Activated naive CD4-positive, alpha-beta T cell (primary cell): ENCODE measurements around the gene CARM1.
A peak's percentile ranks its signal among the peaks of the same experiment; 100 is the strongest.
"Not testable (repeated sequence)": the region's sequence is repeated elsewhere in the genome, so short reads cannot be mapped to it uniquely, and the experiment has no call there.

Experiments
- DNase-seq, 4 experiments: peaks; one replicate each; lab custom pipeline; 2025; lab: John Stamatoyannopoulos, UW

CARM1 gene

DNA sequence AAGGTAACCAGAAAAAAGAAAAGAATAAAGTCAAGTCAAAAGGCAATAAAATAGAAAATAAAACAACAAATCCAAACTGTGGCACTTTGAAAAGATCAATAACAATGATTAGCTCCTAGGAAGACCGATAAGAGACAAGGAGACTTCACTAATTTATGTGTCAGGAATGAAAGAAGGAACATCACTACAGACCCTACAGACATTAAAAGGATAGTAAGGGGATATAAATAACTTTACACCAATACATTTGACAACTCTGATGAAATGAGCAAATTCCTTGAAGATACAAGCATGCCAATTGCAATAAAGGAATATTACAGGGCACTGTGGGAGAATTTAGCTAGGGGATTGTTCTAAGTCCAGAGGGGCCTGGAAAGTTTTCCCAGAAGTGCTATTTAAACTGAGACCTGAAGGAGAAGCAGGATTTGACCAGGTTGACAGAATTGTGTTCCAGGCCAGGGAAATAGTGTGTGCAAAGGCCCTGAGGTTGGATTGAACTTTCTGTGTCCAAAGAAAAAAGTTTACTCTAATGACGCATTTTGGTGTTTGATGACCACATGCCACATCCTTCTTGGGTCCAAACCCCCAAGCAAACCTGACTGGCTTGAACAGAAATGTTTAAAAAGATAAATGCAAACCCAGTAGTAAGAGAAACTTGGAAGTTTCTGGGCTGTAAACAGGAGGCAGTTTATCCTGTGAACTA lies 24.7 kb upstream of the CARM1 start:
- no peak for DNase-seq

DNA sequence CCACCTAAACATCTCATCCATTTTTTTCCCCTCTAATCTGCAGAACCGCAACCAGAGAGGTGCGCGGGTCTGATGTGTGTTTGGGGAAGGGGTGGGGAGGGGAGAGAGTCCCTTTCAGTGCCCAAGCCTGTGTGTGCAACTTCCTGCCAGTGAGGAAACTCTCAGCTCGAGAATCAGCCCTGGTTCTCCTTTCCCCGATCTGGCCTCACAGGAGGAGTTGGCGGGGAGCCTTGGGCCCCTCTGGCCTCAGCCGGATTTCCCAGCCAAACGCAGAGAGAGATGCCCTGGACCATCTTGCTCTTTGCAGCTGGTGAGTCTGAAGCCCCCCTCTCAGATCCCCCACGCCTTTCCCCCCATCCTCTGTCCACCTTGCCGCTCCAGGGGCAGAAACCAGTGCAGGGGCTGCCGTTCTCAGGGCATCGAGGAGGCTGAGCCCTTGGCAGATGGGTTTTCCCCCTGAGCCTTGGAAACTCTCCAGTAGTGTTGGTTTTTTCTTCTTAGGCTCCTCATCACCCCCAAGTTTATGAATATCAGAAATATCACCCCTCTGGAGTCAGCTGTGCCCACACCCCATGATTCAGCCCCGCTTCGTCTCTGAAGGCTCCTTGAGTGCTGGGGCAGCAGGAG lies 23.0 kb upstream of the CARM1 start, which contains the start of gene C19orf38:
TSS of gene C19orf38 (plus strand) at position 186 of the 627 bp plus-strand sequence. CDS start at position 280, 94 bp downstream.
- DNase-seq, result no peak

DNA sequence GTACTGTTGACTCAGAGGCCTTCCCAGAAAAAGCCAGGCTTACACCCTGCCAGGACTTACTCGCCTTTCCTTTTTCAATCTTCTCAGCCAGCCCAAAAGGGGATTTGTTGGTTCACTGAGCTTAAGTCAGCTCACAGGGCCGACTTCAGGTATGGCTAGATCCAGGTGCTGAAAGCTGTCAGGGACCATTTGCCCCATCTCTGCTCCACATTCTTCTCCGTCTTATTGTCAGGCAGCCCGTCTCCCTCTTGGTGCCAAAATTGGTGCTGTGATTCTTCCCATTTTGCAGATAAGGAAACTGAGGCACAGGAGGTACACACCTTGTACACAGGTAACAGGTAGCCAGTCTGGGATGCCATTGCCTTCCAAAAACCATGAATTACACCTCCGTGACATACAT lies 20.7 kb upstream of the CARM1 start:
- DNase-seq, result no peak

DNA sequence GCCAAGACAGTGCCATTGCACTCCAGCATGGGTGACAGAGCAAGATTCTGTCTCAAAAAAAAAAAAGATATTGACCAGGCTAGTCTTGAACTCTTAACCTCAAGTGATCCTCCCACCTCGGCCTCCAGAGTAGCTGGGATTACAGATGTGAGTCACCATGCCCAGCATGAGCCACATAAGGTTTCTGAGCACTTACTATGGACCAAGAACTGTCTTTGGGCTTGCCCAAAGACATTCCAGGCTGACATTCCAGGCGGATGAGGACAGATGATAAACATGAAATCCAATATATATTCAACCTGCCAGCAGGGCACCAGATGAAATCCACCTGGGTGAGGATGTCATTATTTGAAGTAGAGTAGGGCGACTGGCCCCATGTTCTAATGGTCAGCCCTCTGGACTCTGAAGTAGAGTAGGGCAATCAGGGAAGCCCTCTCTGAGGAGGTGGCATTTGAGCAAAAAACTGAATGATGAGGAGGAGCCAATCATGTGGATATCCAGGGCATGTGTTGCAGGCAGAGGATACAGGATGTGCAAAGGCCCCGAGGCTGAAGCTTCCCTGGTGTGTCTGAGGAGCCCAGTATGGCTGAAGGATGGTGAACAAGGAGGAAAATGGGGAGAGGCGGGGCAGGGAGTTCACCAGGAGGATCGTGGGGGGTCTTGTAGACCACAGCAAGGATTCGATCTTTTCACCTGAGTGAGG lies 19.1 kb upstream of the CARM1 start:
- no peak for DNase-seq

DNA sequence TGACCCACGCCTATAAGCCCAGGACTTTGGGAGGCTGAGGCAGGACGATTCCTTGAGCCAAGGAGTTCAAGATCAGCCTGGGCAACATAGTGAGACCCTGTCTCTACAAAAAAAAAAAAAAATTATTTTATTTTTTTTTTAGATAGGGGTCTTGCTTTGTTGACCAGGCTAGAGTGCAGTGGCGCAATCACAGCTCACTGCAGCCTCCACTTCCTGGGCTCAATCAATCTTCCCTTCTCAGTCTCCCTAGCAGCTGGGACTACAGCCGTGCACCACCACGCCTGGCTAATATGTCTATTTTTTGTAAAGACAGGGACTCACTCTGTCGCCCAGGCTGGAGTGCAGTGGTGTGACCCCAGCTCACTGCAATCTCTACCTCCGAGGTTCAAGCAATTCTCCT lies 18.4 kb upstream of the CARM1 start:
- no peak for DNase-seq

DNA sequence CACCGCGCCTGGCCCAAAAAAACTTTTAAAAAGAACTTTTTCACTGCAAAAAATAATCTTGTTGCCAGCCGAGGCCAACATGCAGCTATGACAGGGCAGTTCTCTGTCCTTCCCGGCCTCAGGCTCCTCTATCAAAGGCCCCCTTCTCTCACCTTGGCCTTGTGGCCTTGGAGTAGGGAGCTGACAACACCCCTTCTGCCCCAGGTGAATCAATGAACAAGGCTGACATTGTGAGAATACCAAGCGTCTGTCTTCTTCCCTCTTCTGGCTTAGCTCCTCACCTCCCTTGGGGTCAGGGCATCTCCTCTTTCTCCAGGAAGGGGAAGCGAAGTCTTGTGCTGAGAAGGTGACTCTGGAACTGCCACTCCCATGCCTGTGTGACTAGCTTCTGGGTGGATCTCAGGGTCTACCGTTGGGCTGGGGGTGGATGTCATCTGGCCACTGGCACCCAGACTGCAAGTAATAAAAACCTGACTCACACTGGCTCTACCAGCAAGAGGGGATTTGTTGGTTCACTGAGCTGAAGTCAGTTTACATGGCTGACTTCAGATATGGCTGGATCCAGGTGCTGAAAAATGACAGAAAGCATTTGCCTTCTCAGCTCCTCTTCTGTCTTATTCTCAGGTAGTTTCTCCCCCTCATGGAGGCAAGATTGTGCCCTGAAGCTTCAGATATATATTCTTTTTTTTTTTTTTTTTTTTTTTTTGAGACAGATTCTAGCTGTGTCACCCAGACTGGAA lies 16.8 kb upstream of the CARM1 start:
- no peak for DNase-seq

DNA sequence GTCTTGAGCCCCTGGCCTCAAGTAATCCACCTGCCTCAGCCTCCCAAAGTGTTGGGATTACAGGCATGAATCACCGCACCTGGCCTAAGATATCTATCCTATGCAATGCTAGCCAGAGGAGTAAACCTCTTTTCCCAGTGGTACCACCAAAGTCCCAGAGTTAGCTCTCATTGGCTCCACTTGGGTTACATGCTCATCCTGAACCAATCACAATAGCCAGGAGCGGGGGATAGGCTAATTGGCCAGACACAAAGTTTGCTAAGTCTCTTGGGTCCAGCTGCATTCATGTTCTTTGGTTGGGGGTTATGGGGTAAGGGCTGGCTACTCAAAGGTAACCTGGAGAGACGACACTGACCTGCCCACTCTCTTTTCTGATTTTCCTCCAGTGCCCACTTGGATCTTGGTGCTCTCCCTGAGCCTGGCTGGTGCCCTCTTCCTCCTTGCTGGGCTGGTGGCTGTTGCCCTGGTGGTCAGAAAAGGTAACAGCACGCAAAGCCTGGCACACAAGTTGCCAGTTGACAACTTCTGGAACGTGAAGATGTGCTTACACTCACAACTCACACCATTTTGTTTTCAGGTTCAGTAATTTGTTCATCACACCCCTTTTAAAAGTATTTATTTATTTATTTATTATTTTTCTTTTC lies 15.4 kb upstream of the CARM1 start:
- DNase-seq, result no peak

DNA sequence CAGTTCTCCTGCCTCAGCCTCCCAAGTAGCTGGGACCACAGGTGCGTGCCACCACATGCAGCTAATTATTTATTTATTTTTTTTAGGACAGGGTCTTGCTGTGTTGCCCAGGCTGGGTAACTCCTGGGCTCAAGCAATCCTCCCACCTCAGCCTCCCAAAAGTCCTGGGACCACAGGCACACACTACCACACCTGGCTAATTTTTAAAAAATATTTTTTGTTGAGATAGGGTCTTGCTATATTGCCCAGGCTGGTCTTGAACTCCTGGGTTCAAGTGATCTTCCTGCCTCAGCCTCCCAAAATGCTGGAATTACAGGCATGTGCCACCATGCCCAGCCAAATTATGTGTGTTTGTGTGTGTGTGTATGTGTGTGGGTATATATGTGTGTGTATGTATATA lies 14.5 kb upstream of the CARM1 start:
- DNase-seq, result not testable (repeated sequence)

DNA sequence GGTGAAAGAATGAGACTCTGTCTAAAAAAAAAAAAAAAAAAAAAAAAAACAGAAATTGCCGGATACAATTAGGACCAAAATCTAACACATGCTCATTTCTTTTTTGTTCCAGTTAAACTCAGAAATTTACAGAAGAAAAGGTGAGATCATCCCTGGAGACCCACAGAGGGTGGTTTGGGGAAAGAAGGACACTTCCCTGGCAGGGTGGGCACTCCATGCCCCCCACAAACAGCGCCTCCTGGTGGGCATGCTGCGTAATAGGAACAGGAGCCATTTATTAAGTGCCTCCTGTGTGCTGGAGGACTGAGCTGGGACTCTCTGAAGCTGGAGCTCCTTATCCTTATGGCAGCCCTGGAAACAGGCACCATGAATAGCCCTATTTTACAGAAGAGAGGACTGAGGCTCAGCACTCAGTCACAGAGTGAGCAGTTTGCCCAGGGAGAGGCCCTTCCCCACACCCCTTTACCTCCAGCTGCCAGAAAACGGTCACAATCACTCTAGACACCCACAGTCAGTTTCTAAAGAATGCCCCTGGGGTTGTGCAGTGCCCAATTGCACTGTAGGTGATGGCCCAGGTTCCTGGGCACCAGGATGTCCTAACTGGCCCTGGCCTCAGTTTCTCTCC lies 13.0 kb upstream of the CARM1 start:
- no peak for DNase-seq

DNA sequence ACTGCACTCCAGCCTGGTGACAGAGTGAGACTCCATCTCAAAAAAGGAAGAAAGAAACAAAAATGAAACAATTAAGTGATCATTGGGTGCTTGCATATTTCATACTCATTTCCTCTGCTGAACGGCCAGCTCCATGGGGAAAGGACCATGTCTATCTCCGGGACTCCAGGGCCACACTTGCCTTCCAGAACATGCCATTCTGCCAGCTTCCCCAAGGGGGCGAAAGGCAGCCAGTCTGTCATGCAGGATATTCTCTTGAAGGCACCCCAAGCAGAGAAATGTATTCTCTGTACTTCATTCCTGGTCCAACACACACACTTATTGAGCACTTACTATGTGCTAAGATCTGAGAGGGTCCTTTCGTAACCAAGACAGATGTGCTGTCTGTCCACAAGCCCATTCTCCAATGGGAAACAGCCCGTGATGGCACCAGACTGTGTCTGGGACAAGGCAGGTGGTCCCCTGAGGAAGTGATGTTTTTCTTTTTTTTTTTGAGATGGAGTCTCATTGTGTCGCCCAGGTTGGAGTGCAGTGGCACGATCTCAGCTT lies 10.2 kb upstream of the CARM1 start:
- DNase-seq, result no peak

DNA sequence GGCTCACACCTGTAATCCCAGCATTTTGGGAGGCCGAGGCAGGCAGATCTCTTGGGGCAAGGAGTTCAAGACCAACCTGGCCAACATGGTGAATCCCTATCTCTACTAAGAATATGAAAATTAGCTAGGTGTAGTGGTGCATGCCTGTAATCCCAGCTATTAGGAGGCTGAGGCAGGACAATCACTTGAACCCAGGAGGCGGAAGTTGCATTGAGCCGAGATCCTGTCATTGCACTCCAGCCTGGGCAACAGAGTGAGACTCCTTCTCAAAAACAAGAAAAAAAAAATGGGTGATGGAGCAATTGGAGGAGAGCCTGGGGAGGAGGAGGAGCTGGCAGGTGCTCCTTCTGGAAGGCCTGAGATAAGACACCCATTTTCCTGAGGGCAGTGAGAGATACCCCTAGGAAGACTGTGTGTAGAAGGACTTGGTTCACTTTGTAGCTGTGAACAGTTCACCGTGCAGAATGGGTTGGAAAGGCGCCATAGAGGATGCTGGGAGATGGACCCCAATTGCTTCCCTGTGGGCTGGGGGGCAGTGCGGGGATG lies 8.7 kb upstream of the CARM1 start:
- no peak for DNase-seq

DNA sequence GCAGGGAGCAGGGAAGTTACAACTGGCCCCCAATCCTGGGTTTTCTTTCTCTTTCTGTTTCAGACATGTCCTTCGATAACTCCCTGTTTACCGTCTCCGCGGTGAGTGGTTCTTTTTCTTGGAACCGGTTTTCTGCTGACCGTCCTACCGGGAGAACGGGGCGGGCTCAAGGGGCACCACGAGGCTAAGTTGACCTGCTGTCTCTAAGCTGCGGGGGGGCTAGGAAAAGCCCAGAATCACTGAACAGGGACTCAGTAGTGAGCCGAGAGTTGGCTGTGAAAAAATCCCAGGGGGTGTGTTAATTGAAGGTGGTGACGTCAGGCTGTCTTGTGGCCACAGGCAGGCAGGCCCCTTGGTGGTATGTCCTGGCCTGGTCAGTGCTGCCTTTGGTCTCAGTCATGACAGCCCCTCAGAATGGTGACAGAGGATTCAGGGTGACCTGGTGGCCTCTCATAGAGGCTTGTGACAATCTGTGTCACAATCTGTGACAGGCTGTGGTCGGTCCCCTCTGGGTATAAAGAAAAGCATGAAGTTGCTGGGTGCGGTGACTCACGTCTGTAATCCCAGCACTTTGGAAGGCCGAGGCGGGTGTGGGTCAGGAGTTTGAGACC lies 8.1 kb upstream of the CARM1 start:
- no peak for DNase-seq

DNA sequence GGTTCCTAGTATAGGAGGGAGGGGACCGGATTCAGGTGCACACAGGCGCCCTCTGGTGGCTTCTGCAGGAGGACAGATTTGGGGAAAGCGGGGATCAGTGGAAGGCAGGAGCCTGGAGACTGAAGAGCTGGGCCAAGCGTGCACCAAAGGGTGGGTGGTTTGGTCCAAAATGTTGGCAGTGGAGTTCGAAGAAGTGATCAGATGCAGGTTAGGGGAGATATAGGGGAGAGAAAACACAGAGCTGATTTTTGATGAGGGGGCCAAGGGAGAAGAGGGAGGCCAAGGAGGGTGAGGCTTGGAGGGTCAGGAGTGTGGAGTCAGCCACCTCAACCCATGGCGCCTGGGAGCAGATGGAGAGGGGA lies 6.8 kb upstream of the CARM1 start:
- peak; percentile 54 to 69 (median 60) for DNase-seq

DNA sequence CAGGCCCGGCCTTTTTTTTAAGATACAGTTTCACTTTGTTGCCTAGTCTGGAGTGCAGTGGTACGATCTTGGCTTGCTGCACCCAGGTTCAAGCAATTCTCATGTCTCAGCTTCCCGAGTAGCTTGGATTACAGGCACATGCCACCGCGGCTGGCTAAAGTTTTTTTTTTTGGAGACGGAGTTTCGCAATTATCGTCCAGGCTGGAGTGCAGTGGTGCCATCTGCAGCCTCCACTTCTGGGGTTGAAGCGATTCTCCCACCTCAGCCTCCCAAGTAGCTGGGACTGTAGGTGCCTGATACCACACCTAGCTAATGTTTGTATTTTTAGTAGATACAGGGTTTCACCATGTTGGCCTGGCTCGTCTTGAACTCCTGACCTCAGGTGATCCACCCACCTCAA lies 4.9 kb upstream of the CARM1 start:
- no peak for DNase-seq

DNA sequence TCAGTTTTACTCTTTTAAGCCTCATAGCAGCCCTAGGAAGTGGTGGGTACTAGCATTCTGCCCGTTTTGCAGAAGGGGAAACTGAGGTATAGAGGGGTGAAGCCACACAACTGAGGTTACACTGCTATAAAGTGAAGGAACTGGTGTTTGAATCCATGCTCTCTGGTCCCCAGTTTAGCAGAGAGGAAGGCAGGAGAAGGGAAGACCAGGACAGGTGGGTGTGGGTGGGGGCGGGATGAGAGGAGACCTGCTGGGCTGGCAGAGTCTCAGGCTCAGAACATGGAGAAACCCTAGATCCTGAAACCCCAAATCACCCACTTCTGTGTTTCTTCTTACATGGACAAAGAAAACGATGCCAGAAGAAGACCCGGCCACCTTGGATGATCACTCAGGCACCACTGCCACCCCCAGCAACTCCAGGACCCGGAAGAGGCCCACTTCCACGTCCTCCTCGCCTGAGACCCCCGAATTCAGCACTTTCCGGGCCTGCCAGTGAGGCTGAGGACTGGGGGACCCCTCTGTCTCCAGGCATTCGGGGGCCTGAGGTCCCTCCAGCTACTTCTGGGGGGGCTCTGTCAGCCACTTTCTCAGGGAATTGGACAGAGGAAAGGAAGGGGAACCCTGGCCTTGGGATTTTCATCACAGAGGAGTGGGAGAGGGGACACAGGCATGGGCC lies 2.3 kb upstream of the CARM1 start:
- DNase-seq, result no peak

DNA sequence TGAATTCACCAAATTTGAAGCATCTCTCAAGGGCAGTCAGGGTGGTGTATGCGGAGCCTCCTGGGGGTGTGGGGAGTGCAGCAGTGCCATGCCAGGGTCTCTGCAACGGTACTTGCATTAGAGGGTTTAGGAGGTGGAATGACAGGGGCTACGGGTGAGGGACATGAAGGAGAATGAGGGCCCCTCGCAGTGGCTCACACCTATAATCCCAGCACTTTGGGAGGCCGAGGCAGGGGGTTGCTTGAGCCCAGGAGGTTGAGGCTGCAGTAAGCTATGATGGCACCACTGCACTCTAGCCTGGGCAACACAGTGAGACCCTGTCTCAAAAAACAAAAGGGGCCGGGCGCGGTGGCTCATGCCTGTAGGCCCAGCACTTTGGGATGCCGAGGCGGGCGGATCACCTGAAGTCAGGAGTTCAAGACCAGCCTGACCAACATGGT lies 1.5 kb upstream of the CARM1 start:
- not testable (repeated sequence) for DNase-seq

DNA sequence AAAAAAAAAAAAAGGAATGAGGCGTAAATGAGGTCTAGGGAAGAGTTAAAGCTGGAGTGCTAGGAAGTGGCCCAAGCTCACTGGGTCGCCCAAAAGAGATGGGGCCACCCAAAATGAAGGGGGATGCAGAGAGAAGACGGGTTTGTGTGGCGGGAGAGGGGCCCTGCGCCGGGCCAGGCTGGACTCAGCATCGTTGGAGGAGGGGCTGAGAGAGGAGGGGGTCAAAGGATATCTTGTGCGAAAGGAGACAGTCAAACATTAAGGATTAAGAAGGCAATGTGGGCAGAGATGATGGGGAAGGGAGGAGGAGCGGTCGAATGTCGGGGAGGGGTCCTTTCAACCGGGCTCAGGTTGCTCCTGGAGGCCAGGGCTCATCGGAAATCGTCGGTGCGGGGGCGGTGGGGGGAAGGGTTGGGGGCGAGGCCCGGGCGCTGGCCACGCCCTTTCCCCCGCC lies 825 bp upstream of the CARM1 start:
- no peak for DNase-seq

DNA sequence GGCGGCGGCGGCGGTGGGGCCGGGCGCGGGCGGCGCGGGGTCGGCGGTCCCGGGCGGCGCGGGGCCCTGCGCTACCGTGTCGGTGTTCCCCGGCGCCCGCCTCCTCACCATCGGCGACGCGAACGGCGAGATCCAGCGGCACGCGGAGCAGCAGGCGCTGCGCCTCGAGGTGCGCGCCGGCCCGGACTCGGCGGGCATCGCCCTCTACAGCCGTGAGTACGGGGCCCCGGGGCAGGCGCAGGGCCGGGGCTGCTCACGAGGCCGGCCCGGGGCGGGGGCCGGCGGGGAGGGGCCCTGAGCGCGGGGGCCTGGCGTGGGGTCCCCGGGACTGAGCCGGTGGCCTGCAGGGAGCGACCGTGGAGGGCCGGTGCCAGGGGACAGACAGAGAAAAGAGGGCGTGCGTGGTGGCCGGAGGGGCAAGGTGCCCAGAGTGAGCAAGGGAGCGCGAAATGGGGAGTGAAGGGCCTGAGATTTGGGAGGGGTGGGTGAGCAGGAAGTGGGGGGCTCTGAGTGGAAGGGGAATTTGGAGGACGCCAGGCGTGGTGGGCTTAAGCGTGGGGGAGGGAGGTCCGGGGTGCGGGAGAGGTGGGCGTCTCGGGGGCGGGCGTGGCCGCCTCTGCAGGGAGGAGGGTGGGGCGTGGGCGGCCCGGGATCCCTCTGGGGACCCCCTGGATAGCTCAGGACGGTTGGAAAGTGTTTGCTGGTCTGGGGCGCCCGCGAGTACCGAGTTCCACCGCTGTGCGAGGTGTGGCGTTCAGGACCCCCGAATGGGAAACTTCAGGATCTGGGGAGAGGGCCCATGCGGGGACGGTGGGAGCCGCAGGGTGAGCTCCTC lies 575 bp downstream of the CARM1 start:
- peak in 2 of 4 experiments; percentile 25 to 43 for DNase-seq

DNA sequence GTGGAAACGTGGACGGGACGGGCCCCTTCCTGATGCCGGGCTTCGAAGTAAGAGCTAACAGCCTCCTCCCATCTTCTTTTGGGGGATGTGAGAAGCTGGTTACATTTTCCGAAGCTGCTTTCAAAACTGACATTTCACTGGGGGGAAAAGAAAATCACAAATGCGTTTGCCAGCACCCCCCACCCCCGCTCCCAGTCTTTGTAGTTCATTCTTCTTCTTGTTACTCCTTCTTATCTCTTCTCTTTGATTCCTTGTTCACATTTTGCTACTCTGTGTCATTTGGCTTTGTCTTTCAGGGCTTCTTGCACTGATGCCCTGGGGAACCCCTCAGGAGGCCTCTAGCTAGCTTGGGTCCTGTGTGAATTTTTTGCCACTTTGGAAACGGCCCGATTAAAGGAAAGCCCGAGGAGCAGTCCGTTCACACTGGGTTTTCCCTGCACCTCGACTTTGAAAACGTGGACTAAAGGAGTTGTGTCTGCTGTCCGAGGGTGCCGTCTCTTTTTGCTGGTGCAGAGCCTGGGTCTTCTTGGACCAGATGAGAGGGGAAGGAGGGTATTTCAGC lies 1.3 kb downstream of the CARM1 start:
- no peak for DNase-seq
